ENCODE measurements around the gene GDF10. TPM values are rescaled to one million over a fixed set of nuclear protein-coding genes. Genes with fewer than 3 reads are reported as not detected.

Gene GDF10
- total RNA-seq, 1 donor from 2014 or later = 0.67 TPM

DNA sequence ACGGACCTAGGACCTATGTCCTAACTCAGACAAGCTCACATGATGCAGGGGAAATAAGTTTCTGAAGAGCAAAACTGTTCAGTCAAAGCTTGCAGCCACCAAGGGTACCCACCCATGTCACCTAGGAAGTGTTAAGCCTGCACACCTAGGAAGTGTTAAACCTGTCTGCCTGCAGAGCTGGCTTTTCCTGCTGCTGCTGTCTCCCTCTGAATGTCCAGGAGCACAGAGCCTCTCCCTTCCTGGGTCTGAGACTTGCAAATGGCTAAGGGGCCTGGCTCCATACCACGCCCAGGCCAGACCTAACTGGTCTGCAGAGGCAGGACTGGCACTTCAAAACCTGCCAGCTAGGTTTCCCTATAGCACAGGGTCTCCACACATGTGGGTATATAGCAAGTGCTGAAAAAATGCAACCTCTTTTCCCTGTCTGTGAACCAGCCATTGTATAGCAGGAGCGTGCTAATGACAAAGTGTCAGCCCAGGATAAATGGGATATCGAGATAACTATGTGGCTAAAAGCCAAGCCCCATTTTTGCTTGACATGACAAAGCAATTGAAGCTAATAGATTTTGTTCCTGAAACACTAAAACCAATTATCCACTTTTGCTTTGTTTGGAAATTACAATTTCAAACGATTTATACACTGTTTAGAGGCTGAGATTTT, 23.8 kb downstream of the GDF10 start:
- no peak overlapping the region for H3K4me3 Mint-ChIP-seq (ENCODE audit: unreplicated experiment)
- no peaks in the 10 kb centered on the region for H3K4me1 Mint-ChIP-seq (ENCODE audit: low read depth)
- peaks cover 24% of the 10 kb centered on the region for H3K27me3 Mint-ChIP-seq (ENCODE audit: low read depth)
- no peak overlapping the region for H3K27ac Mint-ChIP-seq (ENCODE audit: unreplicated experiment)
- no peaks in the 10 kb centered on the region for H3K36me3 Mint-ChIP-seq (ENCODE audit: low read depth)
- no peak for TF ChIP-seq CTCF (IDR thresholded peaks at IDR 0.05)
- DNase-seq (ENCODE audit: low spot score) = no peak
- H3K9me3 Mint-ChIP-seq (ENCODE audit: low read depth) = no peaks in the 10 kb centered on the region

DNA sequence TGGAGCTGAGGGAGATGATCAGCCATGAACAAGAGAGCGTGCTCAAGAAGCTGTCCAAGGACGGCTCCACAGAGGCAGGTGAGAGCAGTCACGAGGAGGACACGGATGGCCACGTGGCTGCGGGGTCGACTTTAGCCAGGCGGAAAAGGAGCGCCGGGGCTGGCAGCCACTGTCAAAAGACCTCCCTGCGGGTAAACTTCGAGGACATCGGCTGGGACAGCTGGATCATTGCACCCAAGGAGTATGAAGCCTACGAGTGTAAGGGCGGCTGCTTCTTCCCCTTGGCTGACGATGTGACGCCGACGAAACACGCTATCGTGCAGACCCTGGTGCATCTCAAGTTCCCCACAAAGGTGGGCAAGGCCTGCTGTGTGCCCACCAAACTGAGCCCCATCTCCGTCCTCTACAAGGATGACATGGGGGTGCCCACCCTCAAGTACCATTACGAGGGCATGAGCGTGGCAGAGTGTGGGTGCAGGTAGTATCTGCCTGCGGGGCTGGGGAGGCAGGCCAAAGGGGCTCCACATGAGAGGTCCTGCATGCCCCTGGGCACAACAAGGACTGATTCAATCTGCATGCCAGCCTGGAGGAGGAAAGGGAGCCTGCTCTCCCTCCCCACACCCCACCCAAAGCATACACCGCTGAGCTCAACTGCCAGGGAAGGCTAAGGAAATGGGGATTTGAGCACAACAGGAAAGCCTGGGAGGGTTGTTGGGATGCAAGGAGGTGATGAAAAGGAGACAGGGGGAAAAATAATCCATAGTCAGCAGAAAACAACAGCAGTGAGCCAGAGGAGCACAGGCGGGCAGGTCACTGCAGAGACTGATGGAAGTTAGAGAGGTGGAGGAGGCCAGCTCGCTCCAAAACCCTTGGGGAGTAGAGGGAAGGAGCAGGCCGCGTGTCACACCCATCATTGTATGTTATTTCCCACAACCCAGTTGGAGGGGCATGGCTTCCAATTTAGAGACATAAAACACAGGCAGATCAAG, 25.6 kb downstream of the GDF10 start:
- TF ChIP-seq CTCF (IDR thresholded peaks at IDR 0.05) = no peak
- DNase-seq (ENCODE audit: low spot score) = peak; percentile 69
- Mint-ChIP-seq H3K27ac (ENCODE audit: unreplicated experiment) (no peak overlapping the region), H3K4me3 (ENCODE audit: unreplicated experiment) (no peak overlapping the region), H3K9me3 (ENCODE audit: low read depth) (no peaks in the 10 kb centered on the region), H3K27me3 (ENCODE audit: low read depth) (peaks cover 24% of the 10 kb centered on the region), H3K36me3 (ENCODE audit: low read depth) (no peaks in the 10 kb centered on the region), H3K4me1 (ENCODE audit: low read depth) (peaks cover 2% of the 10 kb centered on the region)

DNA sequence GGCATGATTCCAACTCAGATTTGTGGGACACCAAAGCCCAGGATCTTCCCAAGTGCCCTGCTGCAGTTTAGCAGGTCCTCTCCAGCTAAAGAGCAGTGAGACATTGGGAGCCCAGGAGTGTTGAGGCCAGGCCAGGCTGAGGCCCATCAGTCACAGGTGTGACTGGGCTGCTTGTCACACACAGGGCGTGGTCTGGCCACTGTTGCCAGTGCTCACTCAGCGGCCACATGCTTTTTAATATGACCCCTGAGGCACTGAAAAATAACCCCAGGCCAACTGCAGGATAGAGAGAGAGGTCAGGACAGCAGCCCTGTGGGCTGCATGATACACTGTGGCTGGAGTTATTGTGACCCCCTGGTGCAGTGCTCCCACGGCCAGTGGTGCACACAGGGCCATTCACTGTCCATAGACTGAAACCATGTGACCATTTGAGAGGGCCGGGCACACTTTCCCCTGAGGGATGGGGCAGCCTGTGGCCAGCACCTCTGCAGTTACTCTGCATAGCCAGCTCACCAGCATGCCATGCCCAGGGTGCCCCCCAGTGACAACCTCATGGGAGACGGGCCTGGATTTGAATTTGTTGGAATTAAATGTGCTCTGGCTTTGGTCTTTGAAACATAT, 26.4 kb downstream of the GDF10 start:
- Mint-ChIP-seq H3K36me3 (ENCODE audit: low read depth) (no peaks in the 10 kb centered on the region), H3K27ac (ENCODE audit: unreplicated experiment) (no peak overlapping the region), H3K27me3 (ENCODE audit: low read depth) (peaks cover 18% of the 10 kb centered on the region), H3K4me3 (ENCODE audit: unreplicated experiment) (no peak overlapping the region), H3K9me3 (ENCODE audit: low read depth) (no peaks in the 10 kb centered on the region), H3K4me1 (ENCODE audit: low read depth) (peaks cover 2% of the 10 kb centered on the region)
- peak; percentile 54 for DNase-seq (ENCODE audit: low spot score)
- TF ChIP-seq CTCF (IDR thresholded peaks at IDR 0.05) = no peak

DNA sequence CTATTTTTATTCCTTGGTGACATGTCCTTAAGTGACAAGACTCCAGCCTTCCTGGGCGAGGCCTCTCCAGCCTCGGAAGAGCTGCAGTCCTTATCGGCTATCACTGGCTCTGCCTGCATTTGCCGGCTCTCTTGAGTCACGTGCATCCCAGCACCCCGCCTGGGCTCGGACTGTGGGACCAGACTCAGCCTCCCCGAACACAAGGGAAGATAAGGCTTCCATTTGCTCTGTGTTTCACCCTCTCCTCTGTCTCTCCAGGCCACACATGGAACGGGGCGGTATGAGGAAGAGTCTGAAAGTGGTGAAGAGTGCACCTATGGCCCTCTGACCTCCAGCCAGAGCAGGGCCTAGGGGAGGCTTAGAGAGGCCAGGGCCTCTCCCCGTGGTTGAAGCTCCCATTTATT, 26.9 kb downstream of the GDF10 start:
- Mint-ChIP-seq H3K27ac (ENCODE audit: unreplicated experiment) (no peak overlapping the region), H3K36me3 (ENCODE audit: low read depth) (no peaks in the 10 kb centered on the region), H3K9me3 (ENCODE audit: low read depth) (no peaks in the 10 kb centered on the region), H3K4me3 (ENCODE audit: unreplicated experiment) (no peak overlapping the region), H3K4me1 (ENCODE audit: low read depth) (peaks cover 2% of the 10 kb centered on the region), H3K27me3 (ENCODE audit: low read depth) (peaks cover 14% of the 10 kb centered on the region)
- DNase-seq (ENCODE audit: low spot score) = peak; percentile 72
- no peak for TF ChIP-seq CTCF (IDR thresholded peaks at IDR 0.05)

DNA sequence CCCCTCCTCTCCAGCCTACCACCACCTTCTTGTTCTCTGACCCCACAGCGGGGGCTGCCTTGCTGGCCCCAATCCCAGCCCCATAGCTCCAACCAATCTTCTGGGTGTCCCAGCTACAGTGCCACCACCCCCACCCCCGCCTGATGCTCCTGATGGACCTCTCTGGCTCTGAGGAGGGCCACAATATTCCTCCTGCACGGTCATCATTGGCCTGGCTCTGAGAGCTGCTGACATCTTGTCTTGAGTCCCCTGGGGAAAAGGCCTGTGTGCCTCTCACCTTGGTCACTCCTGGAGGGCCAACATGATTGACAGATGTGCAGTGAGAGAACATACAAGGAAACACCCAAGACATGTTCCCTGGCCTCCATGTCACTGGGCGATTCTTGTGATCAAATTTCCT, 29.9 kb downstream of the GDF10 start:
- Mint-ChIP-seq H3K27ac (ENCODE audit: unreplicated experiment) (no peak overlapping the region), H3K4me3 (ENCODE audit: unreplicated experiment) (no peak overlapping the region), H3K27me3 (ENCODE audit: low read depth) (peaks cover 14% of the 10 kb centered on the region), H3K4me1 (ENCODE audit: low read depth) (peaks cover 2% of the 10 kb centered on the region), H3K36me3 (ENCODE audit: low read depth) (no peaks in the 10 kb centered on the region), H3K9me3 (ENCODE audit: low read depth) (no peaks in the 10 kb centered on the region)
- TF ChIP-seq CTCF (IDR thresholded peaks at IDR 0.05) = no peak
- peak; percentile 25 for DNase-seq (ENCODE audit: low spot score)

Measured in chondrocyte (in vitro differentiated cells).